NCI-H69 (cell line): Measurements from ENCODE around the gene GRIN2A.

Experiments
- DNase-seq: peaks from one replicate; lab custom pipeline; 2025; lab: John Stamatoyannopoulos, UW

The GRIN2A gene

DNA sequence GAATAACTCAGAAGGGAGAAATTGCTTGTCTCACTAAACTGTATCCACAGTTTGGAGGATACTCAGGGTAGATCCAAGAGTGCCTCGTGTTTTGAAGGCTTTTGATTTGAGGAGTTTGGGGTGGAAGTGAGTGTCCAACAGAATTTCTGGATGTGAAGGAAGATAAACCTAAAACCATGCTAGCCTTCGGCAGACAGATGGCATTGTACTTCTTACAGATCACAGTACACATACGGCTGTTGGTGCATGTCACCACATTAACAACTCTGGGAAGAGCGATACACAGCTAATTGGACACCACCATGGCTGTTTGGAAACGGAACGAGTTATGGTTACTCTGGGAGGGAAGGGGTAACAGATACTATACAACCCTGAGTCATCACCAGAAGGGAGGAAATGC, 420.4 kb downstream of the GRIN2A start:
- DNase-seq = no peak

GRCh38 chr16:9757687-9758086, 424.5 kb downstream of the GRIN2A start:
- DNase-seq = no peak

- no peak for DNase-seq
Observed at GRCh38 chr16:9756434-9756833, 425.8 kb downstream of the GRIN2A start.

DNA sequence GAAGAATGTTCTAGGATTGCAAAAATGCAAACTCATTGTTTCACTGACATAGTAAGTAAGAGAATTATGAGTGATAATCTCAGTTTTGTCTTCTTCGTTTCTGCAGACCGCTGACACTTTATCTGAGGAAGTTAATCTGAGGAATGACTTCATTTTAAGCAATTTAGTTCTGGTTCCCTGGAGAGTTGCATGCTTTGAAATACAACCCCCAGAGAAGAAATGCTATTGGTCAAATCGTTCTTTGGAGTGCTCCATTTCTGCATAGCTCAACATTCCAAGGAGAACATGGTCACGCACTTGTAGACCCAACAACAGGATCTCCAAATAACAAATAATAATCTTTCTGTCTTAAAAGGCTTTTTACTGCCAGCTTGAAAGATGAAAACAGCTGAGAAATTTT, 427.1 kb downstream of the GRIN2A start:
- no peak for DNase-seq

GRCh38 chr16:9741776-9742175, 440.5 kb downstream of the GRIN2A start:
- DNase-seq = peak; percentile 21

DNA sequence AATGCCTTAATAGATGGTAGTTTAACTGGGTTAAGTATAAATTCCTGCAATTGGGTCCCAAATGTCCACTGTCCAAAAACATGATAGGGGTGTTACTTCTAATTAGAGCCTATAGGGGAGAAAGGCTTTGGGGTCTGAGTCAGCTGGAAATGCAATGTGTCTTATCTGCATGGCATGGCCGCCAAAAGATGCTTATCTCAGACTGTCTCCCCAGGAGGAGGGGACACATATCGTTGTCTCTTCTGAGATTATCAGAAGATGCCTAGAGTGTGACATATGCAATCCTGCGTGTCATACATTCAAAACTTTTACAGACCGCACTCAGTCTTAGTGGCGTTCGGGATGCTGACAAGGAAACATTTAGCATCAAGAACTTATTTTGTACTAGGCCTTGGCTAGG, 442.9 kb downstream of the GRIN2A start:
- no peak for DNase-seq

- DNase-seq = no peak
Observed at GRCh38 chr16:9738690-9739089, 443.5 kb downstream of the GRIN2A start.

- no peak for DNase-seq
Observed at GRCh38 chr16:9736547-9736946, 445.7 kb downstream of the GRIN2A start.

DNA sequence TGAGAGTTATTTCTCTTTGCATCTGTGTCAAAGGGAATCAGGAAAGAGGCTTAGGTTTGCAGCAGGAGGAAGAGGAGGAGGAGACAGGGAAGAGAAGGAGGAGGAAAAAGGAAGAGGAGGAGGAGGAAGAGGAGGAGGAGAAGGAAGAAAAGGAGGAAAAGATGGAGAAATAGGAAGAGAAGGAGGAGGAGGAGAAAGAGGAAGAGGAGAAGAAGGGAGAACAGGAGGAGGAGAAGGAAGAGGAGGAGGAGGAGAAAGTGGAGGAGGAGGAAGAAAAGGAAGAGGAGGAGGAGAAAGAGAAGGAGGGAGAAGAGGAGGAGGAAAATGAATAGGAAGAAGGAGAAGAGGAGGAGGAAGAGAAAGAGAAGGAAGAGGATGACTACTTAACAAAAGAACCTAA, 459.1 kb downstream of the GRIN2A start:
- DNase-seq = no peak

DNA sequence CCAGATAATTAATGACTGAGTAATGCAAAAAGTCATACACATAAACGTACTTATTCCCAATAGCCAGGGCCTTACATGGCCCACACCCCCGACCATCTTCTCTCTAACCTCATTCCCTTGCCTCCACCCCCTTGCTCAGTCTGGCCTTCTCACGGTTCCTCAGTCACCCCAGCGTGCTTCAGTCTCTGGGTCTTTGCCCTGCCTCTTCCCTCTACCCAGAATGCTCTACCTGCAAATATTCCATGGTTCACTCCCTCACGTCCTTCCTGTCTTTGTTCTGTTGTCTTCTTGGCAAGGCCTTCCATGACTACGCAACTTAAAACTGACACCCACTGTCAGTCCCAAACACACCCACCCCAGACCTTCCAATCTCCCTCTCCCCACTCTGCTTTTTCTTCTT, 468.3 kb downstream of the GRIN2A start:
- no peak for DNase-seq

- DNase-seq = peak; percentile 37
Observed at GRCh38 chr16:9713156-9713555, 469.1 kb downstream of the GRIN2A start.

- no peak for DNase-seq
Observed at GRCh38 chr16:9708972-9709620, 473.1 kb downstream of the GRIN2A start.

DNA sequence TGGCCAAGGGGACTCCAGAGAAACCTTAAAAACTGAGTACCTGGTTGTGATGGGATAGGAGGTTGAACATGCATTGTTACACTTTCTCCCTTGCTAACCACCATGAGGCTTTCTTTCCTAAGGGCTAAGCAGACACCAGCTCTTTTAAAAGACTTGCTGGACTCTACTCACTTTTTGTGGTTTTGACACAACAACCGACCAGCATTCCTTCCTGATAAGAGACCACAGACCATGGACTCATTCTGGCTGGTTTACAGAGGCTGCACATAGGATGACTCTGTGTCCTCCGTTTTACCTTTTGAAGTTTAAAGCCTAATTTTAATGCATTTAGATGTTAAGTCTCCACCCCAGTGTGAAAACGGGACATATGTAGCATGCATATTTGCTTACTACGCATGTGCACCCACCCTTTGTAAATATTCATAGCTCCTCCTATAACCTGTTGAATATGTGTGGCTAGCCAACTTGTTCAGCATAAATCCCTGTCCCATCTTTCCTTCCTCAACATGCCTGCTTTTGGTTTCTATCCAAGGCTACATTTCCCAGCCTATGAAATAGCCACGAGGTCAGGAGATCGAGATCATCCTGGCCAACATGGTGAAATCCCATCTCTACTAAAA, 475.9 kb downstream of the GRIN2A start:
- no peak for DNase-seq

DNA sequence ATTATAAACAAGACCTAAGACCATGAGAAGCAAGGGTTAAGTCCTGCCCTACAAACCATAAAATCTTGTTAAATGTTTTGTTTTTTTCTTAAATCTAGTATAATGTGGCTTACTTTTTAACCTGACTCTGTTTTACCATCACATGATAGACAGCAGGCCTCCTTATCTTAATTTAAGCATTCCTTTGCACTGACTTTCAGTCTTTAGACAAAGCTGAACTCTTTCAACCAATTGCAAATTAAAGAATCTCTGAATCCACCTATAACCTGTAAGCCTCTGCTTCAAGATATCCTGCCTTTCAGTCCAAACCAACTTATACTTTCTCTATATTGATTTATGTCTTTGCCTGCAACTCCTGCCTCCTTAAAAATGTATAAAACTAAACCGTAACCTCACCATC, 478.5 kb downstream of the GRIN2A start:
- DNase-seq = no peak
